GM19452 (cell line): Measurements from ENCODE around the gene CFHR4.
"Not testable (repeated sequence)": the region's sequence is repeated elsewhere in the genome, so short reads cannot be mapped to it uniquely, and the experiment has no call there.

Source experiments
- ATAC-seq: cut with Tn5 transposase; IDR thresholded peaks from one replicate; pipeline ENCODE4 v1.9.1; 2021; ENCODE audit not compliant: unreplicated experiment

CFHR4 gene

DNA sequence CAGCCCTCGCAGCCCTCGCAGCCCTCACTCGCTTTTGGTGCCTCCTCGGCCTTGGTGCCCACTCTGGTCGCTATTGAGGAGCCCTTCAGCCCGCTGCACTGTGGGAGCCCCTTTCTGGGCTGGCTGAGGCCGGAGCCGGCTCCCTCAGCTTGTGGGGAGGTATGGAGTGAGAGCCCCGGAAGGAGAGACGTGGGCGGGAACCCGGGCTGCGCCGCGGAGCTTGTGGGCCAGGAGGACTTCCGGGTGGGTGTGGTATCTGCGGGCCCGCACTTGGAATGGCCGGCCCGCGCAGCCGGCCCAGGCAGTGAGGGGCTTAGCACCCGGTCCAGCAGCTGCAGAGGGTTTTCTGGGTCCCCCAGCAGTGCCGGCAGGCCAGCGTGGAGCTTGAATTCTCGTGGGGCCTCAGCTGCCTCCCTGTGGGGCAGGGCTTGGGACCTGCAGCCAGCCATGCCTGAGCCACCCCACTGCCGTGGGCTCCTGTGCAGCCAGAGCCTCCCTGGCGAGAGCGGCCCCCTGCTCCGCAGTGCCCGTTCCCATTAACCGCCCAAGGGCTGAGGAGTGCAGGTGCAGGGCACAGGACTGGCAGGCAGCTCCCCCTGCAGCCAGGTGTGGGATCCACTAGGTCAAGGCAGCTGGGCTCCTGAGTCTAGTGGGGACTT, 45.8 kb downstream of the CFHR4 start:
- no peak for ATAC-seq

DNA sequence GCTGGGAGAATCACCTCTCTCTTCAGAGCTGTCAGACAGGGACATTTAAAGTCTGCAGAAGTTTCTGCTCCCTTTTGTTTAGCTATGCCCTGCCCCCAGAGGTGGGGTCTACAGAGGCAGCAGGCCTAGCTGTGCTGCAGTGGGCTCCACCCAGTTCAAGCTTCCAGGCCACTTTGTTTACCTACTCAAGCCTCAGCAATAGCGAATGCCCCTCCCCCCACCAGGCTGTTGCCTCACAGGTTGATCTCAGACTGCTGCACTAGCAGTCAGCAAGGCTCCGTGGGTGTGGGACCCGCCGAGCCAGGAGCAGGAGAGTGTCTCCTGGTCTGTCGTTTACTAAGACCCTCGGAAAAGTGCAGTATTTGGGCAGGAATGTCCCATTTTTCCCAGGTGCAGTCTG, 53.6 kb downstream of the CFHR4 start:
- not testable (repeated sequence) for ATAC-seq

DNA sequence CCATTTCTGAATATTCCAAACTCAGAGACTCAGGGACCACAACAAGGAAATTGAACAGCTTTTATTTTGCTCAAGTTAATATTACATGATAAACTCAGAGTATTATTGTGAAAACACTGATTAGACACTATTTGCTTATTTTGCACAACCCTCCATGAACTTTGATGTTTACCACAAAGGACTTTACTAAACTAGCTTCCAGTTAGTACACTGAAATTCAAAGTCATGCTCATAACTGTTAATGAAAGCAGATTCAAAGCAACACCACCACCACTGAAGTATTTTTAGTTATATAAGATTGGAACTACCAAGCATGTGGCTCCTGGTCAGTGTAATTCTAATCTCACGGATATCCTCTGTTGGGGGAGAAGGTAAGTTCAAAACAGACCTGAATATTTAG, 55.7 kb downstream of the CFHR4 start, which contains the start of gene CFHR2:
CFHR2 (plus strand) TSS at position 171 of the 400 bp plus-strand sequence; CDS start at position 314, 143 bp downstream.
- not testable (repeated sequence) for ATAC-seq

DNA sequence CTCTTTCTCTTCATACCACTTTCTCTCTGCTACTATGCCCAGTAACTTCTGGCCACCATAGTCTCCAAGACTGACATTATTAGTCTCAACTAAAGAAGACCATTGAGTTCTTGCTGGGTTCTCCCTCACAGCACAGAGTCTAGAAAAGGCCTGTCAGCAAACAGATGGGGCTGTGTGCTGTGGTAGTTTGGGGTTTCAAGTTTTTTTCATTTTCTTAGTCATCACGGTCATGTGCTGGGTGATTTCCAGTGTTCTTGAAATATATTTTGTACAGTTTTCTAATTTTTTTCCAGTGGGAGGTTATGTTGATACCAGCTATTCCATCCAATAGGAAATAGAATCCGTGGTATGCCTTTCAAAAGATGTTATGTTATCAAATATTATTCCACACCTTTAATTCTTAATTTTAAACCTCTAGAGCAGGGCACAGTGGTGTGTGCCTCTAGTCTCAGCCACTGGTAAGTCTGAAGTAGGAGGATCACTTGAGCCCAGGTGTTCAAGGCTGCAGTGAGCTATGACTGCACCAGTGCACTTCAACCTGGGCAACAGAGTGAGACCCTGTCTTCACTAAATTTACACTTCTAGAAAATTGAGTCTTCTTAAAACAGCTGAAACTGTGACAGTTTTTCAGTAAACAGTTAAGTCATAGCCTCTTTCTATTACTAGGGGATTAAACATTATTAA, 64.0 kb downstream of the CFHR4 start:
- ATAC-seq = no peak

DNA sequence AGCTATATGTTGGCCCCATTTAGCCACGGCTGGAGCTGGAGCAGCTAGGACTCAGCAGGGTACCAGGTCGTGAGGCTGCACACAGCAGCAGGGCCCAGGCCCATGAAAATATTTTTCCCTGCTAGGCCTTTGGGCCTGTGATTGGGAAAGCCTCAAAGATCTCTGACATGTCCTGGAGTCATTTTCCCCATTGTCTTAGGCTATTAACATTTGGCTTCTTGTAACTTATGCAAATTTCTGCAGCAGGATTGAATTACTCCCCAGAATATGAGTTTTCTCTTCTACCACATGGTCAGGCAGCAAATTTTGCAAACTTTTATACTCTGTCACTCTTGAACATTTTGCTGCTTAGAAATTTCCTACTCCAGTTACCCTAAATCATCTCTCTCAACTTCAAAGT, 66.9 kb downstream of the CFHR4 start:
- no peak for ATAC-seq

DNA sequence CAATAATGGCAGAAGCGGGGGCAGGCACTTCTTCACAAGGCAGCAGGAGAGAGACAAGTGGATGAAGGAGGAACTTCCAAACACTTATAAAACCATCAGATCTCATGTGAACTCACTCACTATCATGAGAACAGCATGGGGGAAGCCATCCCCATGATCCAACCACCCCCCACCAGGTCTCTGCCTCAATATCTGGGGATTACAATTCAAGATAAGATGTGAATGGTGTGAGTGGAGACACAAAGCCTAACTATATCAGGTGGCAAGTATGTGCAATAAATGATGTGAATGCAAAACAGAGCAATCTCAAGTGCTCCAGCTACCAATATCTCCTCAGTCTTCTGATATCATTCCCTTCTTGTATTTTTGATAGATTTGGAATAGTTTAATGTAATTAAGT, 68.1 kb downstream of the CFHR4 start:
- no peak for ATAC-seq

DNA sequence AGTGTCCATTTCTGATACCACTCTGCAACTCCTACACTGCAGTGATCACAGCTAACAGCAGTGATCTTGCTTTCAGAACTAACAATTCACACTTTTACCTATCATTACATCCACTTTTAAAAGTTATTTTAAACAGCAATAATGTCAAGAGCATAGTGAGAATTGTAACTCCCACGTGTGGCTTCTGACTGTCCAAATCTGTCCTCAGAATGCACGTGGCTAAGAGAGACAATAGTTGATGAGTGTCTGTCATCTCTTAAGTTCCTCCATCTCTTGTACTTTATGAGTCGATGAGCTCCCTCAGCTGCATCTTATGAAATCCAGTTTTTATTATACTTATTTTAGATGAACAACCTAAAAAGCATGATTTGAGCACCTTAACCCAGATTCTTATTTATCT, 73.0 kb downstream of the CFHR4 start:
- ATAC-seq = no peak
